Omental fat pad (tissue), 4 donors: Measurements from ENCODE around the gene ADCY9. TPM values are rescaled to one million over a fixed set of nuclear protein-coding genes. Genes with fewer than 3 reads are reported as not detected.

Experiments
- ATAC-seq: fragments of 150-250 bp; one replicate; pipeline ENCODE4 v1.9.1; 2016; ENCODE audit warnings: mild to moderate bottlenecking, moderate library complexity; ENCODE audit not compliant: low FRiP score
- DNase-seq: peaks from one replicate; pipeline ENCODE4 v3.0.0-alpha.2; 2019; ENCODE audit warnings: low spot score
- CTCF ChIP-seq, 3 donors: fragments of 450-650 bp; IDR thresholded peaks; one replicate each; pipeline ENCODE4 v1.5.1; 2016 to 2017; ENCODE audit warnings: antibody characterized with exemption in 3 of 3, mild to moderate bottlenecking in 3 of 3, moderate library complexity in 2 of 3
- total RNA-seq, 4 donors: library from RNA; depleted of rRNA; stranded (reverse); fragments of >200 nt; gene quantifications; one replicate each; pipeline ENCODE4 v1.1.0, GENCODE V29; 2016

Gene ADCY9
- total RNA-seq, 4 donors from 2014 or later = 8.5 to 16.6 (median 11.5) TPM

- ATAC-seq = no peak
- no peak for TF ChIP-seq CTCF (IDR thresholded peaks at IDR 0.05)
- no peak for DNase-seq
Measured at GRCh38 chr16:4006397-4006999, 109.7 kb downstream of the ADCY9 start.

GRCh38 chr16:4005731-4006130, 110.5 kb downstream of the ADCY9 start:
- TF ChIP-seq CTCF (IDR thresholded peaks at IDR 0.05) = no peak
- ATAC-seq (no peak), DNase-seq (no peak)

GRCh38 chr16:4005281-4005680, 111.0 kb downstream of the ADCY9 start:
- no peak for TF ChIP-seq CTCF (IDR thresholded peaks at IDR 0.05)
- ATAC-seq = no peak
- no peak for DNase-seq

- no peak for ATAC-seq
Measured at GRCh38 chr16:4004206-4004605, 112.0 kb downstream of the ADCY9 start.

GRCh38 chr16:4003576-4003975, 112.7 kb downstream of the ADCY9 start:
- no peak for ATAC-seq
- no peak for TF ChIP-seq CTCF (IDR thresholded peaks at IDR 0.05)

More at GRCh38 chr16:4004206-4004605, 112.0 kb downstream of the ADCY9 start:
- TF ChIP-seq CTCF (IDR thresholded peaks at IDR 0.05) = no peak
- DNase-seq = no peak

GRCh38 chr16:4003166-4003565, 113.1 kb downstream of the ADCY9 start:
- ATAC-seq (no peak), DNase-seq (no peak)
- no peak for TF ChIP-seq CTCF (IDR thresholded peaks at IDR 0.05)

More at GRCh38 chr16:4003576-4003975, 112.7 kb downstream of the ADCY9 start:
- no peak for DNase-seq

GRCh38 chr16:4002121-4002520, 114.1 kb downstream of the ADCY9 start:
- ATAC-seq (no peak), DNase-seq (no peak)
- TF ChIP-seq CTCF (IDR thresholded peaks at IDR 0.05) = no peak
